Astrocyte of the cerebellum (primary cell): ENCODE results near the gene FUT2.

Experiments
- DNase-seq: peaks from one replicate; pipeline ENCODE4 v3.0.0-alpha.2; 2011; ENCODE audit warnings: low read depth
- H3K4me3 ChIP-seq: 2 replicates; pipeline ENCODE4 v1.5.1; 2011; ENCODE audit warnings: mild to moderate bottlenecking, low read depth, low read length, moderate library complexity
- in situ Hi-C: cut with HindIII; loops from 2 replicates; pipeline ENCODE4 v1.10.0; 2017; ENCODE audit warnings: low sequenced_read_pairs
- TF ChIP-seq, protein P1 (sequence below): IDR thresholded peaks from 2 replicates; pipeline ENCODE4 v1.5.1; 2012; ENCODE audit warnings: low read length, low read depth, moderate library complexity, mild to moderate bottlenecking; ENCODE audit errors: missing control alignments

FUT2 gene

DNA sequence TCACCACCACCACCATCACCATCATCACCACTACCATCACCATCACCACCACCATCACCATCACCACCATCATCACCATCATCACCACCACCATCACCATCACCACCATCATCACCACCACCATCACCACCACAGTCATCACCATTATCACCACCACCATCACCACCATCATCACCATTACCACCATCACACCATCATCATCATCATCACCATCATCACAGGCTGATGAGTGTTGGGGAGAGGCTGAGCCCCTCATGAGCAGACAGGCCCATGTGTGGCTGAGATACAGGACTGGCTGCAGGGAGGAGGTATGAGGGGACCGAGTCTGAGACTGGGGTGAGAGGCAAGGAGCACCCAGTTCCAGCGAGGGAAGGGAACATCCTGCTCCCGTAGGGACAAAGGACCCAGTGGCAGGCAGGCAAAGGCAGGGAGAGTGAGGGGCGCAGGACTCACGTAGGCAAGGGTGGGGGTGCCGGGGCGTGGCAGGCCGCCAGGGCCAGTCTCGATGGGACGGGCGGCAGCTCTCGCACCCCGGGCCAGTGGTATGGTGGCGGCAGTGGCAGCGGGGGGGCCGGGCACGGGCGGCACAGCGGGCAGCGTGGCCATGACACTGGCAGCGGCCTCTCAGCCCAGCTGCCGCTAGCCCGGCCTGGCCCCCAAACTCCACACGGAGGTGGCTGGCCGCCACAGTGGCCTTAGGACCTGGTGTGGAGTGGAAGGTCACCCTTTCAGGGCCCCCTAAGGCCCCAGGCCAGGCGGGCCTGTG is 25.7 kb upstream of the FUT2 start:
- no peak overlapping the region for H3K4me3 ChIP-seq
- in situ Hi-C loops: loop anchor here (10.0 kb wide), 1 partner anchor 125 kb away; no protein-coding TSS in a partner anchor
- TF ChIP-seq, protein P1, sequence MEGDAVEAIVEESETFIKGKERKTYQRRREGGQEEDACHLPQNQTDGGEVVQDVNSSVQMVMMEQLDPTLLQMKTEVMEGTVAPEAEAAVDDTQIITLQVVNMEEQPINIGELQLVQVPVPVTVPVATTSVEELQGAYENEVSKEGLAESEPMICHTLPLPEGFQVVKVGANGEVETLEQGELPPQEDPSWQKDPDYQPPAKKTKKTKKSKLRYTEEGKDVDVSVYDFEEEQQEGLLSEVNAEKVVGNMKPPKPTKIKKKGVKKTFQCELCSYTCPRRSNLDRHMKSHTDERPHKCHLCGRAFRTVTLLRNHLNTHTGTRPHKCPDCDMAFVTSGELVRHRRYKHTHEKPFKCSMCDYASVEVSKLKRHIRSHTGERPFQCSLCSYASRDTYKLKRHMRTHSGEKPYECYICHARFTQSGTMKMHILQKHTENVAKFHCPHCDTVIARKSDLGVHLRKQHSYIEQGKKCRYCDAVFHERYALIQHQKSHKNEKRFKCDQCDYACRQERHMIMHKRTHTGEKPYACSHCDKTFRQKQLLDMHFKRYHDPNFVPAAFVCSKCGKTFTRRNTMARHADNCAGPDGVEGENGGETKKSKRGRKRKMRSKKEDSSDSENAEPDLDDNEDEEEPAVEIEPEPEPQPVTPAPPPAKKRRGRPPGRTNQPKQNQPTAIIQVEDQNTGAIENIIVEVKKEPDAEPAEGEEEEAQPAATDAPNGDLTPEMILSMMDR: no peak
- DNase-seq: no peak

DNA sequence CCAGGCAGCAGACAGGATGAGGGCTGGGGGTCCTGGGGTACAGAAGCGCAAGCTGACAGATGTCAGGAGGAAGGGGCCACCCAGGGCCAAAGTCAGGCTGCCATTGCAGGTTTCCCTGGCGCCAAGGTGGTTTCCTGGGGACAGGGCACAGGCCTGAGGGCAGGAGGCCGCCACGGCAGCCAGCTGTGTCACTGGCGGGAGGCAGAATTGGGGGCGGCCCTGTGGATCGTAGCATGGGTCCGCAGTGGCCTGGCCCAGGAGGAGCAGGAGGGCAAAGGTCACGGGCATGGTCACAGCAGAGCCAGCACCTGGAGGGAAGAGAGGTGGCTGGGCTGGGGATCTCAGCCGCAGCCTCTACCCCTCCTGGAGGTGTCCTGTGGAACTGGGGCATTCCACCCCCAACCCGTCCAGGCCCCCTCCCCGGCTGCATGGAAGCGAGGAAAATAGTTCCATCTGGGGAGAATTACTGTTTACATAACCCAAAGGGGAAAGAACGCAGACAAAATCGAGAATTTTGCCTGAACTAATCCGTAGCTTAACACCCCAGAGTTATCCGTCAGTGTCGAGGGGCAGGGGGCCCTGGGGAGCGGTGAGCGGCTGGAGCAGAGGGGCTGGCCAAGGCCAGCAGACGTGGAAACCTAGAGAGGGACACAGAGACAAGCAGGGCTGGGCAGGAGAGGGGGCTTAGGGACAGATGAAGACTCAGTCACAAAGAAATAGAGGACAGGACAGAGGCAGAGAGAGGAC is 24.9 kb upstream of the FUT2 start:
- in situ Hi-C loops: loop anchor here (10.0 kb wide), 1 partner anchor 124 kb away; no protein-coding TSS in a partner anchor
- no peak for DNase-seq
- TF ChIP-seq, protein P1: no peak
- H3K4me3 ChIP-seq: no peak overlapping the region

DNA sequence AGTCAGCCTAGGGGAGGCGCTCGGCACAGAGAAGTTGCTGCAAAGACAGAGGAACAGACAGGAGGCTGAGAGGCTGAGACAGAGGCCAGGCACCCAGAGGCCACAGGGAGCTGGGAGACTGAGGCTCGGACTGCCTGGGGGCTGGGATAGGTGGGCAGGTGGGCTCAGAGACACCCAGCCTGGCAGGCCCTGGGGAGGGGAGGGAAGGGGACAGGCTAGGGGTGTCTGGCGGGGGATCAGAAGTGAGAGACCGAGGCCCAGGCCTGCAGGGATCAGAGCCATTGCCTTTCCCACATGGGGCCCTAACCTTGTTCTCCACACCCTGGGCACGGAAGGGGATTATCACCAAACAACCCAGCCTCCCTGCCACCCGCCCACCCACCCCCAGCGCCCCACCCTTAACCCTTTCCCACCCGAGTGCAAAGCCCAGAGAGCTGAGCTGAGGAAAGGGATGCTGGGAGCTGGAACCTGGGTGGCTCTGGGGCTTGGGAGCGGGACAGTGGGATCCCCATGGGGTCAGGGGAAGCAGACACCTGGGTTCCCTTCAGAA is 24.2 kb upstream of the FUT2 start:
- DNase-seq: no peak
- TF ChIP-seq, protein P1: no peak
- in situ Hi-C loops: loop anchor here (10.0 kb wide), 1 partner anchor 123 kb away; no protein-coding TSS in a partner anchor

DNA sequence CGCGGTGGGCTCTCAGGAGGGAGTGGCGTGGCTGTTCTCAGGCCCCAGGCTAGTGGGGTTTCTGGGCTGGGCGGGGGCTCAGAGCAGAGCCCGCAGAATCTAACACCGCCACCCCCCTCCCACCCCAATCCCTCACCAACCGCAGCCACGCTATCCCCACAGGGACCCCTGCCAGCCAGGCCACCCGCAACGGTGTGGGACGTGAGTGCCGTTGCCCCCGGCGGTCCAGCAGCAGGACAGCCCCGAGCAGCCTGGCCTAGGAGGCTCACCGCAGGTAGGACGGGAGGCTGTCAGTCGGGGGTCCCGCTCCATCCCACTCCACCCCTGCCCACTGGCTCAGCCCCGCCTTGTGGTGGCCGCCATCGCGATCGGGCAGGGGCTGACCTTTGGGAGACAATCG is 22.8 kb upstream of the FUT2 start, which contains the start of gene NTN5:
TSS of gene NTN5 (minus strand) at position 24 of the 400 bp plus-strand sequence. CDS start 2,031 bp downstream, outside the sequence.
- TF ChIP-seq, protein P1: no peak
- DNase-seq: no peak
- in situ Hi-C loops: loop anchor here (10.0 kb wide), 1 partner anchor 122 kb away; no protein-coding TSS in a partner anchor

More for the DNA sequence above, 24.2 kb upstream of the FUT2 start:
- H3K4me3 ChIP-seq: no peak overlapping the region

DNA sequence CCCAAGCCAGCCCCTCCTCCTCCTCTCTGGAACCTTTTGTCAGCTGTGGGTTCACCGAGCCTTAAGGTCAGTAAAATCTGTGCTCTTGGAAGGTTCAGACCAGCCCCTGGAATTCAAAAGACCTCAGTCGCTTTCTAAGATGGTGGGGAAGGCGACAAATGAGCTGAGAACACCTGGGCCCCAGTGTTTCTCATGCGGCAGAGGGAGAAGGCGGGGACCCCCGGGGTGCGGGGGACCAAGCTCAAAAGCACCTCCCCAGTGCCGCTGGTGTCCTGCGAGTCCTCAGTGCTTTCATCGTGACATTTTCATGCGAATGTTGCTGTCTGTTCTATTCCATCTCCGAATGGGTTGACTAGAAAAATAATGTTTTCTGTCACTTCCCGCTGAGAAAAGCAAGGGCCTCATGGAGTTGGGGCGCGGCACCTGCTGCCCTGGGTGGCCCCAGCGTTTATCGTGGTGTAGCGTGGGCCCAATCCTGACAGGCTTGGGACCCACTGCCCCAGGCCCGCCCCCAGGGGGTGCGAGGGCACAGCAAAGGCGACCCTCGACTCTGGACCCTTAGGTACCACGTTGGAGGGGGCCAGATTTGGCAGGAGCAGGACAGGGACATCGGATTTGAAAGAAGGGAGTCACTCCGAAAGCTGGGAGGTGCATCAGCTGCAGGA is 22.2 kb upstream of the FUT2 start:
- DNase-seq: no peak
- no peak overlapping the region for H3K4me3 ChIP-seq
- TF ChIP-seq, protein P1: no peak
- in situ Hi-C loops: loop anchor here (10.0 kb wide), 1 partner anchor 121 kb away; no protein-coding TSS in a partner anchor

More for the DNA sequence above, 22.8 kb upstream of the FUT2 start, which contains the start of gene NTN5:
- H3K4me3 ChIP-seq: no peak within 1 kb of the TSS
